Measurements from ENCODE around the gene PDE6C.

Gene PDE6C

GRCh38 chr10:93594518-93594917, 17.8 kb upstream of the PDE6C start:
- DNase-seq (ENCODE audit: low read depth), result no peak

- no peak for DNase-seq (ENCODE audit: low read depth)
Observed at GRCh38 chr10:93595378-93596161, 16.8 kb upstream of the PDE6C start.

GRCh38 chr10:93596539-93596938, 15.8 kb upstream of the PDE6C start:
- DNase-seq (ENCODE audit: low read depth), result no peak

- DNase-seq (ENCODE audit: low read depth), result no peak
Observed at GRCh38 chr10:93597075-93597599, 15.2 kb upstream of the PDE6C start.

GRCh38 chr10:93598157-93598556, 14.2 kb upstream of the PDE6C start:
- DNase-seq (ENCODE audit: low read depth), result no peak

- DNase-seq (ENCODE audit: low read depth), result no peak
Observed at GRCh38 chr10:93599335-93599734, 13.0 kb upstream of the PDE6C start.

- no peak for DNase-seq (ENCODE audit: low read depth)
Observed at GRCh38 chr10:93599778-93600177, 12.6 kb upstream of the PDE6C start.

GRCh38 chr10:93600446-93601145, 11.7 kb upstream of the PDE6C start:
- DNase-seq (ENCODE audit: low read depth), result no peak

- no peak for DNase-seq (ENCODE audit: low read depth)
Observed at GRCh38 chr10:93601146-93601773, 11.1 kb upstream of the PDE6C start, which contains the start of gene RBP4. RBP4 (minus strand) TSS chr10:93601235; CDS start chr10:93601028, 207 bp downstream.

GRCh38 chr10:93601774-93602162, 10.6 kb upstream of the PDE6C start:
- DNase-seq (ENCODE audit: low read depth), result no peak

GRCh38 chr10:93603023-93603422, 9.3 kb upstream of the PDE6C start:
- DNase-seq (ENCODE audit: low read depth), result no peak

GRCh38 chr10:93604146-93604545, 8.2 kb upstream of the PDE6C start:
- DNase-seq (ENCODE audit: low read depth), result no peak

GRCh38 chr10:93608421-93608820, 3.9 kb upstream of the PDE6C start:
- no peak for DNase-seq (ENCODE audit: low read depth)

GRCh38 chr10:93613126-93613525, 789 bp downstream of the PDE6C start:
- no peak for DNase-seq (ENCODE audit: low read depth)

GRCh38 chr10:93614101-93614825, 1.9 kb downstream of the PDE6C start:
- DNase-seq (ENCODE audit: low read depth), result no peak

- no peak for DNase-seq (ENCODE audit: low read depth)
Observed at GRCh38 chr10:93615576-93616235, 3.4 kb downstream of the PDE6C start.

GRCh38 chr10:93620925-93621324, 8.6 kb downstream of the PDE6C start:
- DNase-seq (ENCODE audit: low read depth), result no peak

- DNase-seq (ENCODE audit: low read depth), result no peak
Observed at GRCh38 chr10:93622942-93623341, 10.6 kb downstream of the PDE6C start.

GRCh38 chr10:93628858-93629257, 16.5 kb downstream of the PDE6C start:
- no peak for DNase-seq (ENCODE audit: low read depth)

- no peak for DNase-seq (ENCODE audit: low read depth)
Observed at GRCh38 chr10:93629647-93630305, 17.4 kb downstream of the PDE6C start.
